ENCODE measurements around the gene AP1S3. TPM values are rescaled to one million over a fixed set of nuclear protein-coding genes. Genes with fewer than 3 reads are reported as not detected.

Gene AP1S3
- total RNA-seq, 1 experiment from 2014 or later = 185 TPM

DNA sequence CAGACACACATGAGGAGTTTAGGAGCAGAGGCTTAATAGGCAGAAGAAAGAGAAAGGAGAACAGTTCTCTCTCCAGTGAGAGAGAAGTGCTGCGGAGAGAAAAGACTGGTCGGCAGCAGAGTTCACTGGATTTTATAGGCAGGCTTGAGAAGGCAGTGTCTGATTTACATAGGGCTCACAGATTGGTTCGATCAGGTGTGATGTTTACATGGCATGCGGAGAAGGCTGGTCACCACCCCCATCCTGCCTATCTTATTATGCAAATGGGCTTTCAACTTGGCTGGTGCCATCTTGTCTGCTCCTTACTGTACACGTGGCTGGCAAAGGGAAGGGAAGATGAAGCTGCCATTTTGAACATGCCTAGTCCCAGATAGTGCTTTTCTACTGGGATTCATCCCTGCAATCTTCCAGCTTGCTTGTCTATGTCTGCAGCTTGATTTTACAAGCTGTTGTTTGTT is 113.4 kb downstream of the AP1S3 start:
- Histone ChIP-seq H3K9me2 (ENCODE audit: insufficient read depth) (no peaks in the 10 kb centered on the region), H3K9me3 (ENCODE audit: control insufficient read depth in 1 of 2, insufficient read depth in 1 of 2, low read depth in 1 of 2, low read length in 2 of 2) (no peaks in the 10 kb centered on the region), H3K36me3 (ENCODE audit: control insufficient read depth in 1 of 2, insufficient read depth in 2 of 2, low read length in 2 of 2) (no peaks in the 10 kb centered on the region), H3K9ac (ENCODE audit: low read length) (no peak overlapping the region), H4K20me1 (ENCODE audit: insufficient read depth) (no peaks in the 10 kb centered on the region), H3K79me2 (ENCODE audit: insufficient read depth, low read length) (no peaks in the 10 kb centered on the region), H2AFZ (ENCODE audit: low read depth, low read length, poor library complexity, severe bottlenecking) (no peak overlapping the region), H3K4me2 (ENCODE audit: low read length) (no peak overlapping the region), H3K27me3 (ENCODE audit: insufficient read depth, low read length) (no peaks in the 10 kb centered on the region), H3K4me1 (ENCODE audit: control insufficient read depth in 1 of 2, insufficient read depth in 2 of 2, low read length in 2 of 2) (peaks cover 41 to 59% of the 10 kb centered on the region in 2 experiments), H3K27ac (ENCODE audit: low read depth, low read length) (peak overlapping the region; percentile 93), H3K4me3 (replicated peaks in 1 of 2; ENCODE audit: low read depth in 1 of 2, low read length in 2 of 2) (no peak overlapping the region)
- ATAC-seq = no peak
- peak; percentile 50 for TF ChIP-seq POLR2AphosphoS5 (IDR thresholded peaks at IDR 0.05; ENCODE audit: low read depth, low read length)
- TF ChIP-seq, protein P1, sequence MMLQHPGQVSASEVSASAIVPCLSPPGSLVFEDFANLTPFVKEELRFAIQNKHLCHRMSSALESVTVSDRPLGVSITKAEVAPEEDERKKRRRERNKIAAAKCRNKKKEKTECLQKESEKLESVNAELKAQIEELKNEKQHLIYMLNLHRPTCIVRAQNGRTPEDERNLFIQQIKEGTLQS (IDR thresholded peaks at IDR 0.05) = no peak
- TF ChIP-seq, protein P2, sequence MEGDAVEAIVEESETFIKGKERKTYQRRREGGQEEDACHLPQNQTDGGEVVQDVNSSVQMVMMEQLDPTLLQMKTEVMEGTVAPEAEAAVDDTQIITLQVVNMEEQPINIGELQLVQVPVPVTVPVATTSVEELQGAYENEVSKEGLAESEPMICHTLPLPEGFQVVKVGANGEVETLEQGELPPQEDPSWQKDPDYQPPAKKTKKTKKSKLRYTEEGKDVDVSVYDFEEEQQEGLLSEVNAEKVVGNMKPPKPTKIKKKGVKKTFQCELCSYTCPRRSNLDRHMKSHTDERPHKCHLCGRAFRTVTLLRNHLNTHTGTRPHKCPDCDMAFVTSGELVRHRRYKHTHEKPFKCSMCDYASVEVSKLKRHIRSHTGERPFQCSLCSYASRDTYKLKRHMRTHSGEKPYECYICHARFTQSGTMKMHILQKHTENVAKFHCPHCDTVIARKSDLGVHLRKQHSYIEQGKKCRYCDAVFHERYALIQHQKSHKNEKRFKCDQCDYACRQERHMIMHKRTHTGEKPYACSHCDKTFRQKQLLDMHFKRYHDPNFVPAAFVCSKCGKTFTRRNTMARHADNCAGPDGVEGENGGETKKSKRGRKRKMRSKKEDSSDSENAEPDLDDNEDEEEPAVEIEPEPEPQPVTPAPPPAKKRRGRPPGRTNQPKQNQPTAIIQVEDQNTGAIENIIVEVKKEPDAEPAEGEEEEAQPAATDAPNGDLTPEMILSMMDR (IDR thresholded peaks at IDR 0.05 in 2 of 3, conservative IDR thresholded peaks at IDR 0.05 in 1 of 3; ENCODE audit: borderline replicate concordance in 1 of 3, insufficient read depth in 1 of 3, low read depth in 2 of 3, low read length in 2 of 3) = no peak
- TF ChIP-seq POLR2A (IDR thresholded peaks at IDR 0.05; ENCODE audit: borderline replicate concordance, extremely low read depth, insufficient read depth, insufficient read length) = peak; percentile 16
- no peak for TF ChIP-seq EGR1 (IDR thresholded peaks at IDR 0.05; ENCODE audit: low read depth)
- no peak for TF ChIP-seq ZNF274 (IDR thresholded peaks at IDR 0.05; ENCODE audit: low read depth, low read length)
- no peak for DNase-seq (ENCODE audit: low read depth, low spot score)
- ChIA-PET CTCF (no interaction called here), POLR2A (interaction anchor here (0.7 to 9.4 kb wide), 10 partner anchors 8 to 160 kb away, joined by 3 to 95 read pairs (median 5); no protein-coding TSS in a partner anchor), RAD21 (ENCODE audit: low non-redundant PET in 1 of 2, low total read pairs in 2 of 2, uncharacterized antibody in 2 of 2, unreplicated experiment in 2 of 2) (no interaction called here)
- BruUV-seq (replicated peaks) = no TSS peak
- intact Hi-C loops (cut with micrococcal nuclease) = no loop called here

DNA sequence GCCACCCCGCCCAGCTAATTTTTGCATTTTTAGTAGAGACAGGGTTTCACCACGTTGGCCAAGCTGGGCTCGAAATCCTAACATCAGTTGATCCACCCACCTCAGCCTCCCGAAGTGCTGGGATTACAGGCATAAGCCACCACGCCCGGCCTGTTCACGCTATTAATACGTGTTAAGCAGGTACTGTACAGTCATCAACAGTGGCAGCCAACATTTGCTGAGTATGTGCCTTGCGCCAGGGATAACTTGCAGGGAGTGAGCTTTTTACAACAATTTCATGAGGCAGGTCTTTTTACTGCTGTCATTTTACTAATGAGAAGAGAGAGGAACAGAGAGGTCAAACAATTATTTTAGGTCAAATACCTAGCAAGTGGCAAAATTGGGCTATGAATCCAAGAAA is 115.2 kb downstream of the AP1S3 start:
- no peaks in the 10 kb centered on the region for H3K79me2 ChIP-seq (ENCODE audit: insufficient read depth, low read length)
- H3K9me2 ChIP-seq (ENCODE audit: insufficient read depth) = no peaks in the 10 kb centered on the region
- intact Hi-C loops (cut with micrococcal nuclease) = no loop called here
- H4K20me1 ChIP-seq (ENCODE audit: insufficient read depth) = no peaks in the 10 kb centered on the region
- DNase-seq (ENCODE audit: low read depth, low spot score) (no peak), ATAC-seq (no peak)
- BruUV-seq (replicated peaks) = no TSS peak
- TF ChIP-seq SIN3A (IDR thresholded peaks at IDR 0.05; ENCODE audit: low read depth) = no peak
- TF ChIP-seq YY1 (IDR thresholded peaks at IDR 0.05; ENCODE audit: extremely low read depth, insufficient replicate concordance, low read depth, low read length) = no peak
- no peak for TF ChIP-seq ZNF274 (IDR thresholded peaks at IDR 0.05; ENCODE audit: low read depth, low read length)
- TF ChIP-seq EZH2phosphoT487 (IDR thresholded peaks at IDR 0.05; ENCODE audit: borderline replicate concordance) = no peak
- TF ChIP-seq, protein P3, sequence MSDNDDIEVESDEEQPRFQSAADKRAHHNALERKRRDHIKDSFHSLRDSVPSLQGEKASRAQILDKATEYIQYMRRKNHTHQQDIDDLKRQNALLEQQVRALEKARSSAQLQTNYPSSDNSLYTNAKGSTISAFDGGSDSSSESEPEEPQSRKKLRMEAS (IDR thresholded peaks at IDR 0.05) = no peak
- no peak for TF ChIP-seq SRF (IDR thresholded peaks at IDR 0.05; ENCODE audit: low read depth)
- TF ChIP-seq, protein P2 (IDR thresholded peaks at IDR 0.05 in 2 of 3, conservative IDR thresholded peaks at IDR 0.05 in 1 of 3; ENCODE audit: borderline replicate concordance in 1 of 3, insufficient read depth in 1 of 3, low read depth in 2 of 3, low read length in 2 of 3) = no peak
- TF ChIP-seq SP1 (IDR thresholded peaks at IDR 0.05; ENCODE audit: low read depth) = no peak
- TF ChIP-seq EZH2 (IDR thresholded peaks at IDR 0.05) = no peak
- TF ChIP-seq POLR2A (IDR thresholded peaks at IDR 0.05; ENCODE audit: borderline replicate concordance, extremely low read depth, insufficient read depth, insufficient read length) = no peak
- RAD21 ChIA-PET (ENCODE audit: low non-redundant PET in 1 of 2, low total read pairs in 2 of 2, uncharacterized antibody in 2 of 2, unreplicated experiment in 2 of 2) = no interaction called here
- no peak overlapping the region; the same call in 1 of the 2 replicates for H3K27ac ChIP-seq (ENCODE audit: low read depth, low read length)
- no peak overlapping the region for H3K9ac ChIP-seq (ENCODE audit: low read length)
- H3K27me3 ChIP-seq (ENCODE audit: insufficient read depth, low read length) = no peaks in the 10 kb centered on the region
- H3K4me3 ChIP-seq (replicated peaks in 1 of 2; ENCODE audit: low read depth in 1 of 2, low read length in 2 of 2) = no peak overlapping the region
- H3K4me1 ChIP-seq (ENCODE audit: control insufficient read depth in 1 of 2, insufficient read depth in 2 of 2, low read length in 2 of 2) = peaks cover 36 to 44% of the 10 kb centered on the region in 2 experiments
- POLR2A ChIA-PET = interaction anchor here (0.9 to 9.4 kb wide), 18 partner anchors 10 to 475 kb away, joined by 3 to 95 read pairs (median 5); no protein-coding TSS in a partner anchor
- no peak overlapping the region for H3K4me2 ChIP-seq (ENCODE audit: low read length)
- no peak overlapping the region for H2AFZ ChIP-seq (ENCODE audit: low read depth, low read length, poor library complexity, severe bottlenecking)
- peaks cover 0 to 4% of the 10 kb centered on the region in 2 experiments; a peak in 1 of 4 replicates for H3K9me3 ChIP-seq (ENCODE audit: control insufficient read depth in 1 of 2, insufficient read depth in 1 of 2, low read depth in 1 of 2, low read length in 2 of 2)
- CTCF ChIA-PET = interaction anchor here (0.9 kb wide), 1 partner anchor 76 kb away, joined by 3 read pairs; no protein-coding TSS in a partner anchor
- no peaks in the 10 kb centered on the region for H3K36me3 ChIP-seq (ENCODE audit: control insufficient read depth in 1 of 2, insufficient read depth in 2 of 2, low read length in 2 of 2)
